ENCODE results near the gene MORC2. TPM values are rescaled to one million over a fixed set of nuclear protein-coding genes. Genes with fewer than 3 reads are reported as not detected.

Gene MORC2
- polyA plus RNA-seq, 1 experiment: 9.0 TPM

DNA sequence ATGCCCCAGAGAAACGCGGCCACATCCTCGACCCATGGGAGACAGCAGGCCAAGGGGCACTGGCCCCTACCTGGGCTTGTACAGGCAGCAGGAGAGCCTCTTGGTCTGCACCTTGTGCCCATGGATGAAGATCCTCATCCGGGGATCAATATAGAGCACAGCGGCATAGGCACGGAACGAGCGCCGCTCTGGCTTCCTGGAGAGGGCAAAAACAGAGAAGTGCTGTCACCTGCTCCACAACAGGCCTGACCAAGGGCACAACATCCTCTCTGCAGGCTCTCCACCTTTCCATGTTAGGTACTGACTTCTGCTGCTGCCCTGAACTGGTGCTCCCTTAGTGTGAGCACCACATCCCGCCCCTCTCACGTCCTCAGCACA, 27.2 kb downstream of the MORC2 start:
- TF ChIP-seq, protein P1, sequence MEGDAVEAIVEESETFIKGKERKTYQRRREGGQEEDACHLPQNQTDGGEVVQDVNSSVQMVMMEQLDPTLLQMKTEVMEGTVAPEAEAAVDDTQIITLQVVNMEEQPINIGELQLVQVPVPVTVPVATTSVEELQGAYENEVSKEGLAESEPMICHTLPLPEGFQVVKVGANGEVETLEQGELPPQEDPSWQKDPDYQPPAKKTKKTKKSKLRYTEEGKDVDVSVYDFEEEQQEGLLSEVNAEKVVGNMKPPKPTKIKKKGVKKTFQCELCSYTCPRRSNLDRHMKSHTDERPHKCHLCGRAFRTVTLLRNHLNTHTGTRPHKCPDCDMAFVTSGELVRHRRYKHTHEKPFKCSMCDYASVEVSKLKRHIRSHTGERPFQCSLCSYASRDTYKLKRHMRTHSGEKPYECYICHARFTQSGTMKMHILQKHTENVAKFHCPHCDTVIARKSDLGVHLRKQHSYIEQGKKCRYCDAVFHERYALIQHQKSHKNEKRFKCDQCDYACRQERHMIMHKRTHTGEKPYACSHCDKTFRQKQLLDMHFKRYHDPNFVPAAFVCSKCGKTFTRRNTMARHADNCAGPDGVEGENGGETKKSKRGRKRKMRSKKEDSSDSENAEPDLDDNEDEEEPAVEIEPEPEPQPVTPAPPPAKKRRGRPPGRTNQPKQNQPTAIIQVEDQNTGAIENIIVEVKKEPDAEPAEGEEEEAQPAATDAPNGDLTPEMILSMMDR (IDR thresholded peaks at IDR 0.05; ENCODE audit: insufficient read depth, low read depth, low read length): no peak
- ChIA-PET CTCF (interaction anchor here (1.0 kb wide), 1 partner anchor 10 kb away, joined by 4 read pairs; no protein-coding TSS in a partner anchor), POLR2A (no interaction called here)
- Histone ChIP-seq H3K27me3 (ENCODE audit: control insufficient read depth, insufficient read depth, low read length) (no peaks in the 10 kb centered on the region), H3K36me3 (ENCODE audit: control insufficient read depth, insufficient read depth, low read length) (peaks cover 58% of the 10 kb centered on the region), H3K4me3 (ENCODE audit: low read depth, low read length) (no peak overlapping the region)
- no peak for DNase-seq (ENCODE audit: low read depth)

DNA sequence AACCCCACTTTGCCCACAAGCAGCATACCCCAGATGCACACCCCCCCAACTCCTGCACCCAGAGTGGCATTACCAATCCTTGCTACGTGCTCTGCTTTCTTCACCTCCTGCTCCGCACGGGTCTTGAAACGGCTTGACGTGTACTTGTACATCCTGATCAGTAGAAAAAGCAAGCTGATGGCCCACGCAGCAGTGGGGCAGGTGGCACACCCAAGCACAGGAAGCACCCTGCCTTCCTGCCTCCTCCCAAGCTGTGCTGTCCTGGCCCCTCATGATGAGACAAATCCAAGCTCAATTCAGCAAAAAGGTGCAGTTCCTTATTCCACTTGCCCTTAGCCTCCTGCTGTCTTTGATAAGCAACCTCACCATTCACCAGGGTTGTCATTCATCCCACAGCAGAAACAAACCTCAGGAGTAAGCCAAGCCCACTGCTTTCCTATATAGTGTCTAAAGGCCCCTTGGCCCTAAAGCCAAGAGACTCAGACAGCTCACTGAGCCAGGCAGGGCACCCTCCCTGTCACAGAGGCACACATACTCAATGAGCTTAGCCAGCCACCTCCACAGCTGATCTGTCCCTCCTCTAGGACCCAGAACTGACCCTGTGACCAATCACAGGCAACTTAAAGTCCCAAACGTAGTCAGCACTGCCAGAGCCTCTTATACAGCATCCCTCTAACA, 27.8 kb downstream of the MORC2 start:
- H3K4me3 ChIP-seq (ENCODE audit: low read depth, low read length): no peak overlapping the region
- DNase-seq (ENCODE audit: low read depth): no peak
- CTCF ChIA-PET: interaction anchor here (1.0 to 1.3 kb wide), 2 partner anchors 9 to 209 kb away, joined by 4 read pairs; no protein-coding TSS in a partner anchor
- H3K27me3 ChIP-seq (ENCODE audit: control insufficient read depth, insufficient read depth, low read length): no peaks in the 10 kb centered on the region
- H3K36me3 ChIP-seq (ENCODE audit: control insufficient read depth, insufficient read depth, low read length): peaks cover 56% of the 10 kb centered on the region
- POLR2A ChIA-PET: no interaction called here
- TF ChIP-seq, protein P1 (IDR thresholded peaks at IDR 0.05; ENCODE audit: insufficient read depth, low read depth, low read length): no peak

DNA sequence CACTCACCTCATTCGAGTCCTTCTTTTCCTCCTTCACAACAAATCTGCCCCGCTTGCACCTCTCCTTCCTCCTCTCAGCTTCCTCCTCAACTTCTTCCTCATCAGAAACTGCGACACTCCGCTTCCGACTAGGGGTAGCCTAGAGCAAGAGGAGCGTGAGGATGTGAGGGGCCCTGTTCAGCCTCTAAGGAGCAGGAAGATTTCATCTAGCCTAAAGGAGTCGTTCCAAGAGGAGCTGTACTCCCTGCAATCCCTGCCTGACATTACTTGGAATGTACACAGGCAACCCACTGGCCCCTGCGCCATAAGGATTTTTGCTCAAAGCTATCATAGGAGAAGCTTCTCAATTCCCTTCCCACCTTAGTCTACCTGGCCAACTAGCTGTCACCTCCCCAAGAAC, 34.5 kb downstream of the MORC2 start:
- H3K27me3 ChIP-seq (ENCODE audit: control insufficient read depth, insufficient read depth, low read length): no peaks in the 10 kb centered on the region
- CTCF ChIA-PET: interaction anchor here (0.7 to 1.3 kb wide), 2 partner anchors 13 to 14 kb away, joined by 3 to 4 read pairs; no protein-coding TSS in a partner anchor
- peaks cover 56% of the 10 kb centered on the region for H3K36me3 ChIP-seq (ENCODE audit: control insufficient read depth, insufficient read depth, low read length)
- DNase-seq (ENCODE audit: low read depth): no peak
- TF ChIP-seq, protein P1 (IDR thresholded peaks at IDR 0.05; ENCODE audit: insufficient read depth, low read depth, low read length): no peak
- POLR2A ChIA-PET: interaction anchor here (0.6 kb wide), 1 partner anchor 175 kb away, joined by 3 read pairs; no protein-coding TSS in a partner anchor
- no peak overlapping the region for H3K4me3 ChIP-seq (ENCODE audit: low read depth, low read length)

DNA sequence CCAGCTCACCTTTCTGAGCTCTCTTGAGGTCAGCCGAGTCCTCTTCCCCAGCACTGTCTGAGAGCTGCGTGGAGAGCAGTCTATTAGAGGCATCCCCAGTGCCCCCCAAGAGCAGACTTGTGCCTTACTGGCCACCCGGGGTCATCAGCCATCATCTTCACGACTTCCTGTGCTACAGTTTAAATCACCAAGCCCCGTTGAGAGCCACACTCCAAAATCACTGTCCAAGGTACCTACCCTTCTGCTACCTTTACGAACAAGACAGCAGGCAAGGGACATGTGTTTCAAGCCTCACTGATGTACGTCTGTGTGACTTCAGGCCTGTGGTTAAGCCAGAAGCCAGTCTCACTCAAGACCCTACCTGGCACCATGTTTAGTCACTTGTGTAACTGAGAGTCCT, 35.1 kb downstream of the MORC2 start:
- peaks cover 57% of the 10 kb centered on the region for H3K36me3 ChIP-seq (ENCODE audit: control insufficient read depth, insufficient read depth, low read length)
- no peaks in the 10 kb centered on the region for H3K27me3 ChIP-seq (ENCODE audit: control insufficient read depth, insufficient read depth, low read length)
- CTCF ChIA-PET: no interaction called here
- no peak overlapping the region for H3K4me3 ChIP-seq (ENCODE audit: low read depth, low read length)
- no peak for DNase-seq (ENCODE audit: low read depth)
- POLR2A ChIA-PET: no interaction called here
- TF ChIP-seq, protein P1 (IDR thresholded peaks at IDR 0.05; ENCODE audit: insufficient read depth, low read depth, low read length): no peak

DNA sequence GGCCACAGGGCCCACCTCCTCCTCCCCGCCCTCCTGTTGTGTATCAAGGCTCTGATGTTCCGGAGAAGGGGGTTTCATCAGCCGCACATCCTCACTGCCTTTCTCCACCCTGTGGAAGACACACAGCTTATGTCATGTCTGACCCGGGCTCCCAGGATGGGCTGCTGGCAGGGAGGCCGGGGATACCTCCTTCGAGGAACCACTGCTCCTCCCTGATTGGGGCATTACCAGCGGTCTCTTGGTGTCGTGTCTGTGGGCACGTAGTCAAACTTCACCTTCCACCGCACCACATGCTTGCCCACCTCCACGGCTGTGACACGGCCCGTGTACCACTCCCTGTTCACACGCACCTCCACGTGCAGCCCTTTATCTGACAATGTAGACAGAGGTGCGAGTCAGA, 35.9 kb downstream of the MORC2 start:
- H3K4me3 ChIP-seq (ENCODE audit: low read depth, low read length): no peak overlapping the region
- peaks cover 60% of the 10 kb centered on the region for H3K36me3 ChIP-seq (ENCODE audit: control insufficient read depth, insufficient read depth, low read length)
- CTCF ChIA-PET: interaction anchor here (1.1 to 1.2 kb wide), 2 partner anchors 10 to 11 kb away, joined by 3 read pairs; no protein-coding TSS in a partner anchor
- no peaks in the 10 kb centered on the region for H3K27me3 ChIP-seq (ENCODE audit: control insufficient read depth, insufficient read depth, low read length)
- TF ChIP-seq, protein P1 (IDR thresholded peaks at IDR 0.05; ENCODE audit: insufficient read depth, low read depth, low read length): no peak
- DNase-seq (ENCODE audit: low read depth): no peak
- POLR2A ChIA-PET: no interaction called here
